HPDE6-E6E7 (cell line): ENCODE results near the gene ALDH3A2.
A peak's percentile ranks its signal among the peaks of the same experiment; 100 is the strongest.

Experiments
- DNase-seq: peaks from one replicate; pipeline ENCODE4 v3.0.0; 2011; ENCODE audit warnings: missing footprints; ENCODE audit errors: extremely low spot score

ALDH3A2 gene

GRCh38 chr17:19714542-19715411, 66.2 kb downstream of the ALDH3A2 start:
- no peak for DNase-seq

- DNase-seq = no peak
Observed at GRCh38 chr17:19716108-19717030, 67.8 kb downstream of the ALDH3A2 start, which contains the start of gene SLC47A2. Gene SLC47A2 (minus strand): TSS chr17:19716584. CDS start chr17:19716555, 29 bp downstream.

GRCh38 chr17:19717031-19717360, 68.4 kb downstream of the ALDH3A2 start:
- DNase-seq = no peak

- no peak for DNase-seq
Observed at GRCh38 chr17:19717411-19717908, 68.9 kb downstream of the ALDH3A2 start.

GRCh38 chr17:19718041-19718612, 69.6 kb downstream of the ALDH3A2 start:
- no peak for DNase-seq

- no peak for DNase-seq
Observed at GRCh38 chr17:19718613-19719354, 70.2 kb downstream of the ALDH3A2 start.

- DNase-seq = peak; percentile 81
Observed at GRCh38 chr17:19719355-19720209, 71.0 kb downstream of the ALDH3A2 start.

GRCh38 chr17:19720210-19720475, 71.6 kb downstream of the ALDH3A2 start:
- DNase-seq = no peak

GRCh38 chr17:19720631-19721426, 72.3 kb downstream of the ALDH3A2 start:
- DNase-seq = no peak

GRCh38 chr17:19723964-19724363, 75.4 kb downstream of the ALDH3A2 start:
- DNase-seq = peak; percentile 84

- peak; percentile 66 for DNase-seq
Observed at GRCh38 chr17:19724501-19725420, 76.2 kb downstream of the ALDH3A2 start.

GRCh38 chr17:19725486-19725885, 76.9 kb downstream of the ALDH3A2 start:
- no peak for DNase-seq

GRCh38 chr17:19726631-19727376, 78.3 kb downstream of the ALDH3A2 start:
- DNase-seq = no peak
